Thoracic aorta (tissue), 2 donors: ENCODE data around the gene MYL5. TPM values are rescaled to one million over a fixed set of nuclear protein-coding genes. Genes with fewer than 3 reads are reported as not detected.

Source experiments
- ATAC-seq: fragments of 150-250 bp; one replicate; pipeline ENCODE4 v1.8.0; 2017; ENCODE audit warnings: low read depth; ENCODE audit not compliant: insufficient number of reproducible peaks, low FRiP score
- DNase-seq: peaks from one replicate; pipeline ENCODE4 v3.0.0-alpha.2; 2020; ENCODE audit warnings: low spot score
- H3K27ac ChIP-seq, 2 donors: fragments of 200-600 bp; sonication (generic); 1 replicate in 1 of 2; 2 replicates in 1 of 2; pipeline ENCODE4 v1.5.1; 2016; ENCODE audit warnings: mild to moderate bottlenecking in 2 of 2, moderate library complexity in 2 of 2
- H3K27me3 ChIP-seq: fragments of 200-600 bp; sonication (generic); replicated peaks from 2 replicates; pipeline ENCODE4 v1.6.0; 2016; ENCODE audit warnings: mild to moderate bottlenecking; ENCODE audit not compliant: insufficient read depth
- H3K36me3 ChIP-seq: fragments of 200-600 bp; sonication (generic); one replicate; pipeline ENCODE4 v1.5.1; 2016
- H3K4me1 ChIP-seq, 2 donors: fragments of 200-600 bp; sonication (generic); 1 replicate in 1 of 2; 2 replicates in 1 of 2; pipeline versions ENCODE4 v1.5.1 to v1.6.0; 2016; ENCODE audit warnings: low read depth in 2 of 2, mild to moderate bottlenecking in 1 of 2; ENCODE audit not compliant: control insufficient read depth in 1 of 2
- H3K4me3 ChIP-seq: fragments of 200-600 bp; sonication (generic); 2 replicates; pipeline ENCODE4 v1.5.1; 2016; ENCODE audit warnings: mild to moderate bottlenecking
- H3K9me3 ChIP-seq: fragments of 200-600 bp; sonication (generic); 2 replicates; pipeline ENCODE4 v1.5.1; 2016
- CTCF ChIP-seq: fragments of 200-600 bp; sonication (generic); IDR thresholded peaks from one replicate; pipeline ENCODE4 v1.5.1; 2019; ENCODE audit warnings: antibody characterized with exemption
- total RNA-seq, 2 donors: library from RNA; depleted of rRNA; stranded (reverse); fragments of >200 nt; gene quantifications; one replicate each; pipeline versions ENCODE4 v1.1.0 to v1.2.3, GENCODE V29; 2016

The MYL5 gene
- total RNA-seq, 2 donors from 2014 or later = 3.8 to 4.9 TPM

- Histone ChIP-seq H3K27ac (no peak overlapping the region), H3K9me3 (no peaks in the 10 kb centered on the region), H3K4me1 (peaks cover 0 to 3% of the 10 kb centered on the region in 2 donors), H3K4me3 (no peak overlapping the region), H3K36me3 (peaks cover 7% of the 10 kb centered on the region), H3K27me3 (no peaks in the 10 kb centered on the region)
- no peak for ATAC-seq
- no peak for TF ChIP-seq CTCF
- DNase-seq = no peak
These were observed 39.7 kb downstream of the MYL5 start for GRCh38 chr4:714087-714486.

GRCh38 chr4:717601-718320 is 43.4 kb downstream of the MYL5 start:
- Histone ChIP-seq H3K27ac (no peak overlapping the region), H3K4me1 (no peaks in the 10 kb centered on the region), H3K27me3 (no peaks in the 10 kb centered on the region), H3K4me3 (no peak overlapping the region), H3K9me3 (no peaks in the 10 kb centered on the region), H3K36me3 (peaks cover 8% of the 10 kb centered on the region)
- ATAC-seq (no peak), DNase-seq (no peak)
- TF ChIP-seq CTCF = no peak

GRCh38 chr4:718460-718859 is 44.1 kb downstream of the MYL5 start:
- Histone ChIP-seq H3K4me3 (no peak overlapping the region), H3K27me3 (no peaks in the 10 kb centered on the region), H3K36me3 (peaks cover 13% of the 10 kb centered on the region), H3K9me3 (no peaks in the 10 kb centered on the region), H3K27ac (no peak overlapping the region), H3K4me1 (no peaks in the 10 kb centered on the region)
- no peak for ATAC-seq
- TF ChIP-seq CTCF = no peak
- DNase-seq = no peak

- Histone ChIP-seq H3K4me1 (no peaks in the 10 kb centered on the region), H3K27ac (no peak overlapping the region), H3K36me3 (peaks cover 5% of the 10 kb centered on the region), H3K27me3 (no peaks in the 10 kb centered on the region), H3K9me3 (no peaks in the 10 kb centered on the region), H3K4me3 (no peak overlapping the region)
- no peak for ATAC-seq
- TF ChIP-seq CTCF = no peak
- DNase-seq = no peak
These were observed 45.9 kb downstream of the MYL5 start for GRCh38 chr4:720111-720860.

- Histone ChIP-seq H3K4me3 (no peak overlapping the region), H3K27ac (no peak overlapping the region), H3K9me3 (no peaks in the 10 kb centered on the region), H3K27me3 (no peaks in the 10 kb centered on the region), H3K4me1 (no peaks in the 10 kb centered on the region), H3K36me3 (peaks cover 5% of the 10 kb centered on the region)
- TF ChIP-seq CTCF = no peak
- ATAC-seq (no peak), DNase-seq (no peak)
These were observed 47.2 kb downstream of the MYL5 start for GRCh38 chr4:721261-722168.
